GM12865 (cell line): ENCODE measurements around the gene TBC1D19.

Experiments
- DNase-seq: peaks from one replicate; pipeline ENCODE4 v3.0.0; 2010; ENCODE audit warnings: low read depth
- H3K4me3 ChIP-seq: 2 replicates; pipeline ENCODE4 v1.5.1; 2011; ENCODE audit warnings: mild to moderate bottlenecking, low read depth, low read length, control low read depth
- TF ChIP-seq, protein P1 (sequence below): IDR thresholded peaks from 2 replicates; pipeline ENCODE4 v1.5.1; 2011; ENCODE audit warnings: low read length, control low read depth, low read depth, inconsistent platforms; ENCODE audit not compliant: insufficient read depth; ENCODE audit errors: missing control alignments

TBC1D19 gene

DNA sequence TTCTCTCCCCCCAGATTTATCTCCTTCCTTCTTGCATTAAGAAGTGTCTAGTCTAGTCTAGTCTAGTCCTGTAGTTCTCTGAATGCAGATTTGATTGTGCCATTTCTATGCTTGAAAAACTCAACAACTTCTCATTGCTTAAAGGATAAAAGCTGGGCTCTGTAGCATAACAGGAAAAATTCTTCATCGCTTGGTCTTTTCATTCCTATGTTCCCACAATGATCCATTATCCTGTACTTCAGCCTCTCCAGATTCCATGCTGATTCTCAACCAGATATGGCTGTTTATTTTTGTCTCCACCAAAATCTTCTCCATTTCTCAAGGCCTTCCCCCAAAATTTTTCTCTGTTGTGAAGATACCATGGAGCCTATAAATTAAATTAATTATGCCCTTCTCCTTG lies 173.9 kb downstream of the TBC1D19 start:
- H3K4me3 ChIP-seq: no peak overlapping the region
- TF ChIP-seq, protein P1, sequence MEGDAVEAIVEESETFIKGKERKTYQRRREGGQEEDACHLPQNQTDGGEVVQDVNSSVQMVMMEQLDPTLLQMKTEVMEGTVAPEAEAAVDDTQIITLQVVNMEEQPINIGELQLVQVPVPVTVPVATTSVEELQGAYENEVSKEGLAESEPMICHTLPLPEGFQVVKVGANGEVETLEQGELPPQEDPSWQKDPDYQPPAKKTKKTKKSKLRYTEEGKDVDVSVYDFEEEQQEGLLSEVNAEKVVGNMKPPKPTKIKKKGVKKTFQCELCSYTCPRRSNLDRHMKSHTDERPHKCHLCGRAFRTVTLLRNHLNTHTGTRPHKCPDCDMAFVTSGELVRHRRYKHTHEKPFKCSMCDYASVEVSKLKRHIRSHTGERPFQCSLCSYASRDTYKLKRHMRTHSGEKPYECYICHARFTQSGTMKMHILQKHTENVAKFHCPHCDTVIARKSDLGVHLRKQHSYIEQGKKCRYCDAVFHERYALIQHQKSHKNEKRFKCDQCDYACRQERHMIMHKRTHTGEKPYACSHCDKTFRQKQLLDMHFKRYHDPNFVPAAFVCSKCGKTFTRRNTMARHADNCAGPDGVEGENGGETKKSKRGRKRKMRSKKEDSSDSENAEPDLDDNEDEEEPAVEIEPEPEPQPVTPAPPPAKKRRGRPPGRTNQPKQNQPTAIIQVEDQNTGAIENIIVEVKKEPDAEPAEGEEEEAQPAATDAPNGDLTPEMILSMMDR: no peak
- DNase-seq: no peak

DNA sequence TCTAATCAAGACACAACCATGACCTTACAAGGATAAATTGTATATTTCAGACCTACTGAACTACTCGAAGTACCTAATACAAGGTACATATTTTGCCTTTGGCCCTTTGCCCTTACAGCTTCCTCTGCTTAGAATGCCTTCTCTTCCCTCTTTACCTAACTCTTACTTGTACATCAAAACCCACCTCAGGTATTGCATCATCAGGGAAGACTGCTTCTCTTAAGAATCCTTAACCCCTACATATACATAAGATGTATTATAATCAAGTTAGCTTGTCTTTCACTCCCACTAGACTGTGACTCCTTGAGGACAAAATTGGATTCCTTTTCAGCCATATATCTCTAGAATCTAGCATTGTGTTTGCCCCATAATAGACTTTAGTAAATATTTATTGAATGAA lies 175.0 kb downstream of the TBC1D19 start:
- DNase-seq: no peak
- H3K4me3 ChIP-seq: no peak overlapping the region

DNA sequence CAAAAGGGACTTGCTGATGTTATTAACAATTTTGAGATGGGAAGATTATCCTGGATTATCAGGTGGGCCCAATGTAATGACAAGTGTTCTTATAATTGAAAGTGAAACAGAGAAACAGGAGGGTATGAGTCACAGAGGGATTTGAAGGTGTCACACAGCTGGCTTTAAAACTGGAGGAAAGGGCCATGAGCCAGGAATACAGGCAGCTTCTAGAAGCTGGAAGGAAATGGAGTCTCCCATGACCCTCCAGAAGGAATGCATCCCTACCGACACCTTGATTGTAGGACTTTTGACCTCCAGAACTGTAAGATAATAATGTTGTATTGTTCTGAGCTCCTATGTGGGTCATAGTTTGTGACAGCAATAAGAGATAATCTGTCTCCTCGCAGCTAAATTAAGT lies 178.8 kb downstream of the TBC1D19 start:
- DNase-seq: no peak
- TF ChIP-seq, protein P1: no peak
- no peak overlapping the region for H3K4me3 ChIP-seq

More for the DNA sequence above, 175.0 kb downstream of the TBC1D19 start:
- TF ChIP-seq, protein P1: no peak

DNA sequence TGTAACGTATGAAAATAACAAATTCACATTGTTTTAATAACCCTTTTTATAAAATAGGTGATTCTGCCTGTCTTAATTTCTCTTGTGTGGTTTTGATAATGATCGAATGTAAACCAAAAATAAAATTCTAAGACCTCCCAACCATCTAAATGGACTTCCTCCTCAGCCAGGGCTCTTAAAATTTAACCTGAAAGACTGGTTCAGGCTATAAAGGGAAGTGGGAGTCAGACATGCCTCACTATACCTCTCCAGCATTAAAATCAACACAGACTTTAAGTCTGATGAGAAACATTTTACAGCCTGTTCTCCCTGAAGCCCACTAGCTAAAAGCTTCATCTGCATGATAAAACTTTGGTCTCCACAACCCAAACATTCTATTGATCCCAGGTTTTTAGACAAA lies 179.2 kb downstream of the TBC1D19 start:
- no peak overlapping the region for H3K4me3 ChIP-seq
- DNase-seq: no peak
- TF ChIP-seq, protein P1: no peak

DNA sequence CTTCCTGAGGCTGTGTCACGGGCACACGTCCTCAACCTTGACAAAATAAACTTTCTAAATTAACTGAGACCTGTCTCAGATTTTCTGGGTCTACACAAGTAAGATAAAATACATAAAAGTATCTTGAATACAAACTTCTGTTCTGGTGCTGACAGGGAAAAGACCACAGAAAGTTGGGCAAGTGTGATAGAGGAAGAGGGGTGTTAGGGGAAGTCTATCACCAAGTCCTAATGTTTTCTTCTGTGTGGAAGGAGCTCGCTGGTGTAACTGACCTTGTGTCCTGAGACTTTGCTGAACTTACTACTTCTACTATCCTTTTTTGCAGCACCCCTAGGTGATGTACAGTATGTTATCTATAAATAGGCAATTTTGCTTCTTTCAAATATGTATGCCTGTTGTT lies 179.8 kb downstream of the TBC1D19 start:
- DNase-seq: no peak
- TF ChIP-seq, protein P1: no peak
- no peak overlapping the region for H3K4me3 ChIP-seq

DNA sequence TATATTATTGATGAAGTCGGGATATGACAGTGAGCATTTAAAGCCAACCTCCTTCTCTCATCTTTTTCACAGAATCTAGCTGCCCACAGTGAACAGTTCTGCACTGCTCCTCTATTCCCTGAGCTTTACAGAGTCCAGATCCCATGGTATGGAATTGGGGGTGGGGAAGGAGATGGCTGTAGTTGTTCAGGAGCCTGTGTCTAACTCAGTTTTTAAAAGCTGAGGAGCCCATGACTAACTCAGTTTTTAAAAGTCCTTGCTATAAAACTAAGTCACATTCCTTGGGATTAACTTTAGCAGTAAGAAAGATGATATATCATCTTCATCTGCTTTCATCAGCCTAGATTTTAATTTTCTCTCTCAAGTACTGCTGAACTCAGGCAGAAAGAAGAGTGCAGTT lies 180.3 kb downstream of the TBC1D19 start:
- H3K4me3 ChIP-seq: no peak overlapping the region
- DNase-seq: no peak
- TF ChIP-seq, protein P1: no peak

DNA sequence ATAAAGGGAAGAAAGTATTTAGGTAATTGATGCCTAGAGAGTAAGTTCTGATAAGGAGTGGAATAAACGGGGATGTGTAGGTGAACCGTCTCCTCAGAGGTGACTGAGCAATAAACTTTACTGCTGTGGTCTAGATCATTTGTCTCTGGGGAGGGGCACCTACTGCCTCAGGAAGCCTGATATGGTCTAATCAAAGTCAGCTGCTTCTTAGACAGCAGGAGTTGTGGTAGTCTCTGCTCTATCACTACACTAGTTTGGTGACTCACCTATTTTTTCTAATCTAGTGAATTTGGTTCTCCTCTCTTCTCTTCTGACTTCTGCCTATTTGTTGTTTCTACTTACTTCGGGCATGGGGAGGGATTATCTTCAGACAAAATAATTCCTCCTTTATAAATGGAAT lies 181.6 kb downstream of the TBC1D19 start:
- no peak overlapping the region for H3K4me3 ChIP-seq
- DNase-seq: no peak
- TF ChIP-seq, protein P1: no peak
